ENCODE results near the gene FLACC1.

DNA sequence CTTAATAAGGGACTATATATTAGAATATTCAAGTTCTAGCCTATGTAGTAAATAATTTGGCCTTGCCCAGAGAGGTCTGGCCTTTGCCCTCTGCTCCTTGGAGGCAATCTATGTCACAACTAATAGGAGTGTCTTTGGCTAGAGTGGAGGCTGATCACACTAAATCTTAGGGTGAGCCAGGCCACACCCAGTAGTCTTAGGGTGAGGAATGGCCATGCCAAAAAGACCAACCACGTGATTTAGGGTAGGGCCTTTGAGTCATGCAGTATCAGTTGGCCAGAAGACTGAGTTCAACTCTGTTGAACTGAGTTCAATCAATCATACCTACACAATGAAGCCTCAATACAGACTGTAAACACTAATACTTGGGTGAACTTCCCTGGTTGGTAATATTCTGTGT, 26.0 kb upstream of the FLACC1 start:
- TF ChIP-seq, protein P1, sequence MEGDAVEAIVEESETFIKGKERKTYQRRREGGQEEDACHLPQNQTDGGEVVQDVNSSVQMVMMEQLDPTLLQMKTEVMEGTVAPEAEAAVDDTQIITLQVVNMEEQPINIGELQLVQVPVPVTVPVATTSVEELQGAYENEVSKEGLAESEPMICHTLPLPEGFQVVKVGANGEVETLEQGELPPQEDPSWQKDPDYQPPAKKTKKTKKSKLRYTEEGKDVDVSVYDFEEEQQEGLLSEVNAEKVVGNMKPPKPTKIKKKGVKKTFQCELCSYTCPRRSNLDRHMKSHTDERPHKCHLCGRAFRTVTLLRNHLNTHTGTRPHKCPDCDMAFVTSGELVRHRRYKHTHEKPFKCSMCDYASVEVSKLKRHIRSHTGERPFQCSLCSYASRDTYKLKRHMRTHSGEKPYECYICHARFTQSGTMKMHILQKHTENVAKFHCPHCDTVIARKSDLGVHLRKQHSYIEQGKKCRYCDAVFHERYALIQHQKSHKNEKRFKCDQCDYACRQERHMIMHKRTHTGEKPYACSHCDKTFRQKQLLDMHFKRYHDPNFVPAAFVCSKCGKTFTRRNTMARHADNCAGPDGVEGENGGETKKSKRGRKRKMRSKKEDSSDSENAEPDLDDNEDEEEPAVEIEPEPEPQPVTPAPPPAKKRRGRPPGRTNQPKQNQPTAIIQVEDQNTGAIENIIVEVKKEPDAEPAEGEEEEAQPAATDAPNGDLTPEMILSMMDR (IDR thresholded peaks at IDR 0.05) = no peak
- TF ChIP-seq POLR2A (IDR thresholded peaks at IDR 0.05) = no peak

All from lower leg skin (tissue), 3 donors.